GM23338 (cell line): ENCODE results near the gene CAMTA1. TPM values are rescaled to one million over a fixed set of nuclear protein-coding genes. Genes with fewer than 3 reads are reported as not detected.

ENCODE experiments used
- ATAC-seq: fragments of 200-7000 bp; cut with Tn5 transposase; 3 replicates; pipeline ENCODE4 v1.9.1; 2020
- DNase-seq: peaks from one replicate; pipeline ENCODE4 v3.0.0-alpha.2; 2015; ENCODE audit warnings: low spot score
- H2AFZ ChIP-seq: fragments of 200-600 bp; sonication (generic); 2 replicates; pipeline ENCODE4 v1.8.0; 2016; ENCODE audit warnings: antibody characterized with exemption, mild to moderate bottlenecking, moderate library complexity
- H3F3A ChIP-seq: fragments of 200-600 bp; sonication (generic); replicated peaks from 2 replicates; pipeline ENCODE4 v1.8.0; 2017; ENCODE audit warnings: antibody characterized with exemption, mixed run types, low read depth
- H3K27ac ChIP-seq: fragments of 200-600 bp; sonication (generic); 2 replicates; pipeline ENCODE4 v1.6.1; 2016; ENCODE audit warnings: low read depth
- H3K27me3 ChIP-seq: fragments of 200-600 bp; sonication (generic); 2 replicates; pipeline ENCODE4 v1.8.0; 2016; ENCODE audit warnings: mild to moderate bottlenecking, mixed run types, moderate library complexity; ENCODE audit not compliant: insufficient read depth
- H3K36me3 ChIP-seq: fragments of 200-600 bp; sonication (generic); 2 replicates; pipeline ENCODE4 v1.8.0; 2016; ENCODE audit warnings: mild to moderate bottlenecking; ENCODE audit not compliant: insufficient read depth
- H3K4me1 ChIP-seq: fragments of 200-600 bp; sonication (generic); 2 replicates; pipeline ENCODE4 v1.8.0; 2016; ENCODE audit warnings: mild to moderate bottlenecking, moderate library complexity; ENCODE audit not compliant: insufficient read depth
- H3K4me2 ChIP-seq: fragments of 200-600 bp; sonication (generic); 2 replicates; pipeline ENCODE4 v1.7.1; 2017; ENCODE audit warnings: mixed run types
- H3K4me3 ChIP-seq: fragments of 200-600 bp; sonication (generic); 2 replicates; pipeline ENCODE4 v1.6.1; 2016; ENCODE audit warnings: mixed run types
- H3K79me2 ChIP-seq: fragments of 200-600 bp; sonication (generic); replicated peaks from 2 replicates; pipeline ENCODE4 v1.8.0; 2017; ENCODE audit warnings: mild to moderate bottlenecking; ENCODE audit not compliant: insufficient read depth
- H3K9me2 ChIP-seq: fragments of 200-600 bp; sonication (generic); 2 replicates; pipeline ENCODE4 v1.8.0; 2017; ENCODE audit not compliant: insufficient read depth
- H4K20me1 ChIP-seq: fragments of 200-600 bp; sonication (generic); replicated peaks from 2 replicates; pipeline ENCODE4 v1.8.0; 2017; ENCODE audit warnings: mild to moderate bottlenecking; ENCODE audit not compliant: insufficient read depth
- H3K27ac Mint-ChIP-seq: 2 replicates; pipeline ENCODE4 v1.8.0; 2020; ENCODE audit warnings: inconsistent platforms, mild to moderate bottlenecking, moderate library complexity, mixed read lengths
- H3K27me3 Mint-ChIP-seq: 3 replicates; pipeline ENCODE4 v1.8.0; 2022; ENCODE audit warnings: low read depth, mild to moderate bottlenecking, moderate library complexity, mixed read lengths, inconsistent platforms; ENCODE audit not compliant: insufficient read depth, poor library complexity
- H3K36me3 Mint-ChIP-seq: 3 replicates; pipeline ENCODE4 v1.8.0; 2021; ENCODE audit warnings: low read depth, mild to moderate bottlenecking, inconsistent platforms, moderate library complexity, mixed read lengths
- H3K4me1 Mint-ChIP-seq: 3 replicates; pipeline ENCODE4 v1.8.0; 2020; ENCODE audit warnings: mild to moderate bottlenecking, inconsistent platforms, mixed read lengths
- H3K4me3 Mint-ChIP-seq: 3 replicates; pipeline ENCODE4 v1.8.0; 2021; ENCODE audit warnings: moderate library complexity, mild to moderate bottlenecking, inconsistent platforms, mixed read lengths
- H3K9me3 Mint-ChIP-seq: 3 replicates; pipeline ENCODE4 v1.8.0; 2020; ENCODE audit warnings: moderate library complexity, mild to moderate bottlenecking, inconsistent platforms, mixed read lengths
- CREB1 ChIP-seq: fragments of 250-450 bp; sonication (Bioruptor Pico); IDR thresholded peaks from 2 replicates; pipeline ENCODE4 v1.5.0; 2020; ENCODE audit warnings: low read depth, mild to moderate bottlenecking, moderate library complexity
- ETS1 ChIP-seq: IDR thresholded peaks from 2 replicates; pipeline ENCODE4 v1.6.1; 2016; ENCODE audit warnings: antibody characterized with exemption
- JUNB ChIP-seq: IDR thresholded peaks from one replicate; pipeline ENCODE4 v1.6.1; 2016; ENCODE audit warnings: antibody characterized with exemption; ENCODE audit not compliant: unreplicated experiment
- NANOG ChIP-seq: IDR thresholded peaks from 2 replicates; pipeline ENCODE4 v1.6.1; 2016; ENCODE audit warnings: antibody characterized with exemption, borderline replicate concordance
- POLR2AphosphoS5 ChIP-seq: IDR thresholded peaks from 2 replicates; pipeline ENCODE4 v1.6.1; 2016; ENCODE audit warnings: antibody characterized with exemption, low read depth
- STAT1 ChIP-seq: IDR thresholded peaks from one replicate; pipeline ENCODE4 v1.6.1; 2016; ENCODE audit warnings: antibody characterized with exemption; ENCODE audit not compliant: unreplicated experiment
- ZNF114 ChIP-seq: fragments of 250-450 bp; sonication (Bioruptor Pico); IDR thresholded peaks from 2 replicates; pipeline ENCODE4 v1.5.0; 2020; ENCODE audit warnings: mild to moderate bottlenecking, moderate library complexity
- polyA plus RNA-seq: library from polyadenylated mRNA; unstranded; fragments of >200 nt; fragmentation: Nextera tagmentation; extraction: Ambion mirVana; gene quantifications from 2 replicates; pipeline ENCODE4 v1.2.1, GENCODE V29; 2016
- total RNA-seq: library from RNA; depleted of rRNA; stranded (reverse); fragments of >200 nt; shearing (Covaris generic); gene quantifications from 2 replicates; pipeline ENCODE4 v1.2.3, GENCODE V29; 2014
- TF ChIP-seq, protein P1 (sequence below): IDR thresholded peaks from one replicate; pipeline ENCODE4 v1.6.1; 2018; ENCODE audit warnings: antibody characterized with exemption; ENCODE audit not compliant: unreplicated experiment
- TF ChIP-seq, protein P2 (sequence below): fragments of 250-450 bp; sonication (Bioruptor Pico); IDR thresholded peaks from 2 replicates; pipeline ENCODE4 v1.5.0; 2020; ENCODE audit warnings: mild to moderate bottlenecking, moderate library complexity

The CAMTA1 gene
- total and polyA plus RNA-seq, 2 experiments from 2014 or later = 115 to 519 TPM

DNA sequence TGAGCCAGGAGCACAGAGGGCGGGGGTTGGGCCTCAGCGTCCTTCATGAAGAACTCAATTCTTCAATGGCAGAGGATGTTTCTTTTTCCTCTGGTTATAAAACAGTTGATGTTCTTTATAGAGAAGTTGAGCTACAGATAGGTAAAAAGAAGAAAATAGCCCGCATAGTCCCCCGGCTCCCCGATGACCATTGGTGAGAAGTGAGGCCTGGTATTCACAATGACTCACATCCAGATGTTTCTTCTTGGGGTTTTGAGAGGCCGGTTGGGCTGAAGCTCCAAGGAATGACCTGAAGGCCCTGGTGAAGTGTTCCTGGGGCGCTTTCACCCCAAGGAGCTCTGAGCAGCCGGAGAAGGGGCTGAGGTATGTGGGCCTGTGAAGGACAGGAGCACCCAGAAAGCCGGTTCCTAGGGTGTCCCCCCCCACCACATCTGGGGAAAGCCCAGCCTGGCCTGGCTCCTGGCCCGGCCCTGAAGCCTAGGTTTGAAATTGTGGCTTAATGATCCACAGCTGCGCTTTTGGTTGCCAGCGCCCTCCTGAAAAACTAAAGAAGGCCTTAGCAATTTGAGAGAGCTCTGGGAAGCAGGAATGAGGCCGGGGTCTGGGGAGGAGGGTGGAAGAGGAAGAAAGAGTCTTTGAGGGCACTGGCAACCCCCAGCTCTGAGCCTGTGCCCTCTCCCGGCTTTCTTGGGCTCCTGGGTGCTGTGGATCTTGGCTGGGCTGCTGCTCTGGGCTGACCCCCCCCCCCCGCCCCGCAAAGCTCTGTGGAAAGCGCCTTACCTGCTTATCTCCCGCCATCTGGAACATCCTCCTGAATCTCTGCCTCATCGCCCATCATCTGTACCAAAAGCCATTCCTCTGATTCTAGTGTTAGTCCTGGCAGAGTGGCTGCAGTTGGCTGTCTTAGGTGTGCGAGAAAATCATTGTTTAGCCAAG, 444.7 kb downstream of the CAMTA1 start (continued):
- TF ChIP-seq, protein P1, sequence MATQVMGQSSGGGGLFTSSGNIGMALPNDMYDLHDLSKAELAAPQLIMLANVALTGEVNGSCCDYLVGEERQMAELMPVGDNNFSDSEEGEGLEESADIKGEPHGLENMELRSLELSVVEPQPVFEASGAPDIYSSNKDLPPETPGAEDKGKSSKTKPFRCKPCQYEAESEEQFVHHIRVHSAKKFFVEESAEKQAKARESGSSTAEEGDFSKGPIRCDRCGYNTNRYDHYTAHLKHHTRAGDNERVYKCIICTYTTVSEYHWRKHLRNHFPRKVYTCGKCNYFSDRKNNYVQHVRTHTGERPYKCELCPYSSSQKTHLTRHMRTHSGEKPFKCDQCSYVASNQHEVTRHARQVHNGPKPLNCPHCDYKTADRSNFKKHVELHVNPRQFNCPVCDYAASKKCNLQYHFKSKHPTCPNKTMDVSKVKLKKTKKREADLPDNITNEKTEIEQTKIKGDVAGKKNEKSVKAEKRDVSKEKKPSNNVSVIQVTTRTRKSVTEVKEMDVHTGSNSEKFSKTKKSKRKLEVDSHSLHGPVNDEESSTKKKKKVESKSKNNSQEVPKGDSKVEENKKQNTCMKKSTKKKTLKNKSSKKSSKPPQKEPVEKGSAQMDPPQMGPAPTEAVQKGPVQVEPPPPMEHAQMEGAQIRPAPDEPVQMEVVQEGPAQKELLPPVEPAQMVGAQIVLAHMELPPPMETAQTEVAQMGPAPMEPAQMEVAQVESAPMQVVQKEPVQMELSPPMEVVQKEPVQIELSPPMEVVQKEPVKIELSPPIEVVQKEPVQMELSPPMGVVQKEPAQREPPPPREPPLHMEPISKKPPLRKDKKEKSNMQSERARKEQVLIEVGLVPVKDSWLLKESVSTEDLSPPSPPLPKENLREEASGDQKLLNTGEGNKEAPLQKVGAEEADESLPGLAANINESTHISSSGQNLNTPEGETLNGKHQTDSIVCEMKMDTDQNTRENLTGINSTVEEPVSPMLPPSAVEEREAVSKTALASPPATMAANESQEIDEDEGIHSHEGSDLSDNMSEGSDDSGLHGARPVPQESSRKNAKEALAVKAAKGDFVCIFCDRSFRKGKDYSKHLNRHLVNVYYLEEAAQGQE = no peak
- TF ChIP-seq ETS1 (no peak), JUNB (no peak), ZNF114 (CRISPR knock-in tag) (no peak)

DNA sequence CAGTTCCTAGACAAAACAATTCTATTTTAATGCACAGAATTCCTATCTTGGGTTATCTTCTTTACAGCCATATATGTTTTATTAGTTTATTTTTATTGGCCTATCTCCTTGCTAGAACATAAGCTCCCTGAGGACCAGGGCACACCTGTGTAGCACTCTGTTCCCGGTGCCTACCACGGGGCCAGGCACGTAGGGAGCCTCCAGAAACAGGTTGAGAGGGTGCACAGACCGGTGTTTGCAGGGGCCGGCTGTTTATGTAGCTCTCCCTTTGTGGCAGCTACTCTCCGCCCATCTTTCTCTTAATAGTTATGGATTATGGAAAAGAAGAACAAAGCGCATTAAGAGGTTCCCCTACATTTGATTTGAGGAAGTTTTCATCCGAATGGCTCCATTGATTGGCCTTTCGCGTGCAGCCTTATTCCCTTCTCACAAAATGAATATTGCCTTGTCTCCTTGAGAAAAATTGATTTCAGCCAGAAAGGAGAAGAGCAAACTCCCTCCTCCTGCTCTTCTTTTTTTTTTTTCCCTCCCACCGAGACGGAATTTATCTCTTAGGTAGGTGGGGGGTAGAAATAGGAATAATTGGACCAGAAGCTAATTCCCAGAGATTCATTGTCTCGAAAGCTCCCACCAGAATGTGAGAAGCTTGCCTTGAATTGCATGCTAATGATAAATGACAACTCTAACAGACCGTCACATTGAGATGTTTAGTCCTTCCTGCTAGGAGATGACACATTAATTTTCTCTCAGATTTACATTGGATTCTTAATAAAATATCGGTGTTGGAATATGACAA, 447.4 kb downstream of the CAMTA1 start:
- no peaks in the 10 kb centered on the region for H3K9me2 ChIP-seq
- no peaks in the 10 kb centered on the region for H3K79me2 ChIP-seq
- Mint-ChIP-seq H3K36me3 (no peaks in the 10 kb centered on the region), H3K4me3 (no peak overlapping the region), H3K27ac (no peak overlapping the region), H3K27me3 (peaks cover 2% of the 10 kb centered on the region), H3K4me1 (0 out of 3 replicates have a peak, but pooled peaks cover 3% of the 10 kb centered on the region), H3K9me3 (no peaks in the 10 kb centered on the region)
- no peak overlapping the region for H2AFZ ChIP-seq
- H3K36me3 ChIP-seq = no peaks in the 10 kb centered on the region
- no peaks in the 10 kb centered on the region; the same call in 1 of the 2 replicates for H3K4me1 ChIP-seq
- H3K27me3 ChIP-seq = no peaks in the 10 kb centered on the region
- no peak overlapping the region for H3K4me2 ChIP-seq
- H3K4me3 ChIP-seq = no peak overlapping the region
- ATAC-seq (no peak), DNase-seq (no peak)
- H4K20me1 ChIP-seq = no peaks in the 10 kb centered on the region
- no peak overlapping the region for H3K27ac ChIP-seq
- H3F3A ChIP-seq = no peaks in the 10 kb centered on the region
- TF ChIP-seq, protein P2, sequence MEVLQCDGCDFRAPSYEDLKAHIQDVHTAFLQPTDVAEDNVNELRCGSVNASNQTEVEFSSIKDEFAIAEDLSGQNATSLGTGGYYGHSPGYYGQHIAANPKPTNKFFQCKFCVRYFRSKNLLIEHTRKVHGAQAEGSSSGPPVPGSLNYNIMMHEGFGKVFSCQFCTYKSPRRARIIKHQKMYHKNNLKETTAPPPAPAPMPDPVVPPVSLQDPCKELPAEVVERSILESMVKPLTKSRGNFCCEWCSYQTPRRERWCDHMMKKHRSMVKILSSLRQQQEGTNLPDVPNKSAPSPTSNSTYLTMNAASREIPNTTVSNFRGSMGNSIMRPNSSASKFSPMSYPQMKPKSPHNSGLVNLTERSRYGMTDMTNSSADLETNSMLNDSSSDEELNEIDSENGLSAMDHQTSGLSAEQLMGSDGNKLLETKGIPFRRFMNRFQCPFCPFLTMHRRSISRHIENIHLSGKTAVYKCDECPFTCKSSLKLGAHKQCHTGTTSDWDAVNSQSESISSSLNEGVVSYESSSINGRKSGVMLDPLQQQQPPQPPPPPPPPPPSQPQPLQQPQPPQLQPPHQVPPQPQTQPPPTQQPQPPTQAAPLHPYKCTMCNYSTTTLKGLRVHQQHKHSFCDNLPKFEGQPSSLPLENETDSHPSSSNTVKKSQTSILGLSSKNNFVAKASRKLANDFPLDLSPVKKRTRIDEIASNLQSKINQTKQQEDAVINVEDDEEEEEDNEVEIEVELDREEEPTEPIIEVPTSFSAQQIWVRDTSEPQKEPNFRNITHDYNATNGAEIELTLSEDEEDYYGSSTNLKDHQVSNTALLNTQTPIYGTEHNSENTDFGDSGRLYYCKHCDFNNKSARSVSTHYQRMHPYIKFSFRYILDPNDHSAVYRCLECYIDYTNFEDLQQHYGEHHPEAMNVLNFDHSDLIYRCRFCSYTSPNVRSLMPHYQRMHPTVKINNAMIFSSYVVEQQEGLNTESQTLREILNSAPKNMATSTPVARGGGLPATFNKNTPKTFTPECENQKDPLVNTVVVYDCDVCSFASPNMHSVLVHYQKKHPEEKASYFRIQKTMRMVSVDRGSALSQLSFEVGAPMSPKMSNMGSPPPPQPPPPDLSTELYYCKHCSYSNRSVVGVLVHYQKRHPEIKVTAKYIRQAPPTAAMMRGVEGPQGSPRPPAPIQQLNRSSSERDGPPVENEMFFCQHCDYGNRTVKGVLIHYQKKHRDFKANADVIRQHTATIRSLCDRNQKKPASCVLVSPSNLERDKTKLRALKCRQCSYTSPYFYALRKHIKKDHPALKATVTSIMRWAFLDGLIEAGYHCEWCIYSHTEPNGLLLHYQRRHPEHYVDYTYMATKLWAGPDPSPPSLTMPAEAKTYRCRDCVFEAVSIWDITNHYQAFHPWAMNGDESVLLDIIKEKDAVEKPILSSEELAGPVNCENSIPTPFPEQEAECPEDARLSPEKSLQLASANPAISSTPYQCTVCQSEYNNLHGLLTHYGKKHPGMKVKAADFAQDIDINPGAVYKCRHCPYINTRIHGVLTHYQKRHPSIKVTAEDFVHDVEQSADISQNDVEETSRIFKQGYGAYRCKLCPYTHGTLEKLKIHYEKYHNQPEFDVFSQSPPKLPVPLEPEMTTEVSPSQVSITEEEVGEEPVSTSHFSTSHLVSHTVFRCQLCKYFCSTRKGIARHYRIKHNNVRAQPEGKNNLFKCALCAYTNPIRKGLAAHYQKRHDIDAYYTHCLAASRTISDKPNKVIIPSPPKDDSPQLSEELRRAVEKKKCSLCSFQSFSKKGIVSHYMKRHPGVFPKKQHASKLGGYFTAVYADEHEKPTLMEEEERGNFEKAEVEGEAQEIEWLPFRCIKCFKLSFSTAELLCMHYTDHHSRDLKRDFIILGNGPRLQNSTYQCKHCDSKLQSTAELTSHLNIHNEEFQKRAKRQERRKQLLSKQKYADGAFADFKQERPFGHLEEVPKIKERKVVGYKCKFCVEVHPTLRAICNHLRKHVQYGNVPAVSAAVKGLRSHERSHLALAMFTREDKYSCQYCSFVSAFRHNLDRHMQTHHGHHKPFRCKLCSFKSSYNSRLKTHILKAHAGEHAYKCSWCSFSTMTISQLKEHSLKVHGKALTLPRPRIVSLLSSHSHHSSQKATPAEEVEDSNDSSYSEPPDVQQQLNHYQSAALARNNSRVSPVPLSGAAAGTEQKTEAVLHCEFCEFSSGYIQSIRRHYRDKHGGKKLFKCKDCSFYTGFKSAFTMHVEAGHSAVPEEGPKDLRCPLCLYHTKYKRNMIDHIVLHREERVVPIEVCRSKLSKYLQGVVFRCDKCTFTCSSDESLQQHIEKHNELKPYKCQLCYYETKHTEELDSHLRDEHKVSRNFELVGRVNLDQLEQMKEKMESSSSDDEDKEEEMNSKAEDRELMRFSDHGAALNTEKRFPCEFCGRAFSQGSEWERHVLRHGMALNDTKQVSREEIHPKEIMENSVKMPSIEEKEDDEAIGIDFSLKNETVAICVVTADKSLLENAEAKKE (CRISPR knock-in tag) = no peak
- no peak for TF ChIP-seq ETS1
- TF ChIP-seq POLR2AphosphoS5 = no peak
- TF ChIP-seq JUNB = no peak
- no peak for TF ChIP-seq STAT1
- no peak for TF ChIP-seq NANOG
- no peak for TF ChIP-seq ZNF114 (CRISPR knock-in tag)
- TF ChIP-seq CREB1 (CRISPR knock-in tag) = no peak
